Ishikawa (cell line): Measurements from ENCODE around the gene ARHGEF2.

Experiments used
- CEBPB ChIP-seq: IDR thresholded peaks from 2 replicates; pipeline ENCODE4 v1.6.1; 2012
- EGR1 ChIP-seq: IDR thresholded peaks from 2 replicates; pipeline ENCODE4 v1.6.1; 2012
- EP300 ChIP-seq: IDR thresholded peaks from 2 replicates; pipeline ENCODE4 v1.6.1; 2012; ENCODE audit warnings: borderline replicate concordance
- MAX ChIP-seq: IDR thresholded peaks from 2 replicates; pipeline ENCODE4 v1.6.1; 2012
- RAD21 ChIP-seq: IDR thresholded peaks from 2 replicates; pipeline ENCODE4 v1.6.1; 2012; ENCODE audit warnings: low read depth
- REST ChIP-seq: IDR thresholded peaks from 2 replicates; pipeline ENCODE4 v1.6.1; 2012; ENCODE audit warnings: low read depth, mild to moderate bottlenecking
- TAF1 ChIP-seq: IDR thresholded peaks from 2 replicates; pipeline ENCODE4 v1.6.1; 2012; ENCODE audit warnings: low read depth, mild to moderate bottlenecking
- TEAD4 ChIP-seq: IDR thresholded peaks from 2 replicates; pipeline ENCODE4 v1.6.1; 2012
- USF1 ChIP-seq: IDR thresholded peaks from 2 replicates; pipeline ENCODE4 v1.6.1; 2012
- YY1 ChIP-seq: IDR thresholded peaks from 2 replicates; pipeline ENCODE4 v1.6.1; 2012; ENCODE audit warnings: low read depth

GRCh38 chr1:155999964-156000363 is 21.6 kb upstream of the ARHGEF2 start:
- no peak for TF ChIP-seq TAF1
- no peak for TF ChIP-seq YY1
- no peak for TF ChIP-seq REST
- no peak for TF ChIP-seq CEBPB
- no peak for TF ChIP-seq RAD21
- TF ChIP-seq USF1: no peak
- TF ChIP-seq MAX: no peak
- no peak for TF ChIP-seq TEAD4
- TF ChIP-seq EP300: no peak
- TF ChIP-seq EGR1: no peak
